GM21447 (cell line): ENCODE results near the gene PHTF2.
"Not testable (repeated sequence)": the region's sequence is repeated elsewhere in the genome, so short reads cannot be mapped to it uniquely, and the experiment has no call there.

Experiments
- ATAC-seq: cut with Tn5 transposase; IDR thresholded peaks from one replicate; pipeline ENCODE4 v1.9.1; 2021; ENCODE audit not compliant: unreplicated experiment

PHTF2 gene

GRCh38 chr7:77827999-77828398 lies 29.4 kb downstream of the PHTF2 start:
- ATAC-seq = no peak

DNA sequence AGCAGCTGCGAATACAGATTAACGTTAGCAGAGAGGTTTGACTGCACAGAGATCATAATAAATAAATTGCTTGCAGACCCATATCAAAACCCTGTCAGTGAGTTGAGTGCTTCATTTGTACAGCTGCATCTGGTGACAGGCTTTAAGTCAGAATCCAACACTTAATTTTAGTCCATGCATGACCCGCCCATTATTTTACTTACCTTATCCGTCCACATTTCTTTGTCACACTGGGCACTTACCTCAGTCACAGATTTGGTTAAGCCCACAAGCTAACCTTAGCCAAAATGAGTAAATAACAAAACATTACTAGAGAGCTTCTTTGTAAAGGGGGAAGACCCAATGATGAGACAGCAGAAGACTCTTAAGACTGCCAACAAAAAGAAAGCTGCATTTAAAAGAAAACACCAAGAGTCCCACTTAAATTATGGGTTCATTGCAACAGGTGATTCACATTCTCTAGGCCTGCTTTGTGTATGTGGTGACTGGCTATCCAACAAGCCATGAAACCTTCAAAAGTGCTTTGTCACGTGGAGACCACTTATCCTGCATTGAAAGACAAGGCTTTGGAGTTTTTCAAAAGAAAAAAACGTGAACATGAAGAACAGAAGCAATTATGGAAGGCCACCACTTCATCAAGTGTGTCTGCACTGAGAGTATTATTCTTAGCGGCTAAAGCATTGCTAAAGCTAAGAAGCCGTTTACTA lies 32.2 kb downstream of the PHTF2 start:
- no peak for ATAC-seq

DNA sequence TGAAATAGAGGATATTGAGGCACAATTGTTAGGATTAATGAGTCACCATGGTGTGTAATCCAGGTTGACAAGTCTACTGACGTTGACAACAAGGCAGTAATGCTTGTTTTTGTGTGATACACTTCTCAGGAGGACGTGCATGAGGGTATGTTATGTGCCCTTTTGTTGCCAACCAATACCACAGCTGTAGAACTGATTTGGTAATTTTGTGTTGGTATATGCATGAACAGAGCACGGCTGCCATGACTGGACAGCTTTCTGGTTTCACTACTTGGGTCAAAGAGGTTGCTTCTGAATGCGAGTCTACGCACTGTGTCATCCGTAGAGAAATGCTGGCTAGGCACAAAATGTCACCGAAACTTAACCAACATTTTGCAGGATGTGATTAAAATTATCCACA lies 32.9 kb downstream of the PHTF2 start:
- ATAC-seq = no peak

DNA sequence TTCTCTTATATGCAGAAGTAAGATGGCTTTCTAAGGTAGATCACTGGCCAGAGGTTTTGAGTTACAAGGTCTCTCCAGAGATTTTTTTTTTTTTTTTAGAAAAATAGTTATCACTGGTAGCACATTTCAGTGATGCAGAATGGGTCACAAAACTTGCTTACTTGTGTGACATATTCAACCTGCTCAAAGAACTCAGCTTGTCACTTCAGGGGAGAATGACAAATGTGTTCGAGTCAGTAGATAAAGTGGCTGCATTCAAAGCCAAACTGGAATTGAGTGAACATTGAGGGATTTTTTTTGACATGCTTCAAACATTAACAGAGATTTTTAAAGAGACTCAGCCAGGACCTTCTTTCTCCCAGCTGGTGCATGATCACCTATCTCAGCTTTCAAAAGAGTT lies 33.4 kb downstream of the PHTF2 start:
- no peak for ATAC-seq

- no peak for ATAC-seq
Measured at GRCh38 chr7:77833136-77833535, 34.6 kb downstream of the PHTF2 start.

DNA sequence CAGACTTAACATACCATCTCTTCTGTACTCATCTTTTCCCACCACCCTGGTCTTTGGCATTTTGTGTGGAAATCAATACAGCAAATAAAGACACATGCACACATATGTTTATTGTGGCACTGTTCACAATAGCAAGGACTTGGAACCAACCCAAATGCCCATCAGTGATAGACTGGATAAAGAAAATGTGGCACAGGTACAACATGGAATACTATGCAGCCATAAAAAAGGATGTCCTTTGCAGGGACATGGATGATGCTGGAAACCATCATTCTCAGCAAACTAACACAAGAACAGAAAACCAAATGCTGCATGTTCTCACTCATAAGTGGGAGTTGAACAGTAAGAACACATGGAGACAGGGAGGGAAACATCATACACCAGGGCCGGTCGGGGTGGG lies 37.9 kb downstream of the PHTF2 start:
- ATAC-seq = not testable (repeated sequence)

GRCh38 chr7:77837275-77837674 lies 38.7 kb downstream of the PHTF2 start:
- no peak for ATAC-seq

DNA sequence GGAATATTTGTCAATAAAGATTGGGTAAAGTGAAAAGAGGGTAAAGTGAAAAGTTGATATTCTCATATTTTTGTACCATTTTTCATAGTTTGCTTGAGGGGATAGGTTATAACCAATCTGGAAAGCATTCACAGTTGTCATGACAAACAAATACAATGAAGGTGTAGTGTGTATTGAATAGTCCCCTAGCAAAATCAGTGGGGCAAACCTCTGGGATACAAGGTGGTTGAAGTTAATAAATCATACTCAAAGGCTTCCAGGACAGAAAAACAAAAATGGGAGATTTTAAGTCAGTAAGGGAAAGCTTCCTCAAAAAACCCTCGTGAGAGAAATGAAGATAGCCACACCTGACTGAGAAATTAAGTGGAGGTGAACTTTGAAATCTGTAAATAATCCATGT lies 39.4 kb downstream of the PHTF2 start:
- no peak for ATAC-seq

DNA sequence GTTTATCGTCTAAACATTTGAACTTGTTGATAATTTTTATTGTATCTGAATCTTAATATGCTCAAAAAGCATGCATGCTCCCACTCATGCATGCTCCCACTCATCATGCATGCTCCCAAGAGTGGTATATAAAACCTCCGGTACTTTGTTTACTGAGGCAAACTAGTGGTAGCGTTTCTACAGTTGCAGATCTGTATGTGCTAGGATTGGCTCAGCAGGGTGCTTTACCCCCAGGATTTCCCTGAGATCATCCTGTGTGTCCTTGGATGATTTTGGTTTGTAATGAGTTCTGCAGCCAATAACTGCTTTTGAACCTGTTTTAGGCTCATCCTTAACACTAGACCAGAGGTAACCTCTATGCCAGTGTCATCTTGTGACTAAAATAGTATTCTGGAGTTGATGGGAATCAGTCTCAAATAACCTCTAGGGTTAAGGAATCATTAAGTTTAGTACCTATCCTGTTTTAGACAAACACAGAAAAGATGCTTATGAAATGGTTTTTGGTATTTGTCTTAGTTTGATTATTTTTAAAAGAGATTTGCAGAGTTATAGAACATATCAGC lies 40.4 kb downstream of the PHTF2 start:
- no peak for ATAC-seq

DNA sequence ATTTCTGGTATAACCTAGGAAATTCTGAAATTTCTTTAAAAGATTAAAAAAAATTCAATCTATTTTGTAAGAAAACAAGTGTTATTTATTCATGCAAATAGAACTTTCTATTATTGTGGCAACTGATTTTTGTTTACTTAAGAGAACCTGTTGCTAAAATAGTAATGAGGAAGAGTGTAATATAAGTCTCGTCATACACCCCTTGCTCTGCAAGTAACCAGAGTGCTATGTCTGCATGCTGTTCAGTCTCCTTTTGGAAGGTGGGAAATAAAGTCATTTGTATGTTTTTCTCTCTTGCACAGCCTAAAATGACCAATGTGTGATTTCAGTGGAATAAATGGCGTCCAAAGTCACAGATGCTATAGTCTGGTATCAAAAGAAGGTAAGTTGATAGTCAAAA lies 41.3 kb downstream of the PHTF2 start:
- no peak for ATAC-seq

DNA sequence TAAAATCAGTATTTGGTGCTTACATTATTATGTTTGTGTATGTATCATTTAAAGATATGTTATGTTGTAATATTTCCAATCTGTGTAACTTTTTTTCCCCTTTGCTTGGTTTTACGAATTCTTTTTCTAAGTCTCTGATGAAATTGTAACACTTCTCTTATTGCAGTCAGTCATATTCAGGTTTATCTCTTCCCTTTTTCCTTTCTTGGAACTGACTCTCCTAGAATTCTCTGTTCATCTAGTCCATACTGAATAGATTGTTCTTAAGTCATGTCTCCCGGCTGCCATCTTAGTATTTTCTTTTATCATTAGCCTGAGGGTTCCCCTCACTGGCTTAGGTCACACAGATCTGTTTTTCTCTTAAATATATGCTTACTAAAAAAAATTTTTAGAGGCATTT lies 44.6 kb downstream of the PHTF2 start:
- ATAC-seq = no peak

- ATAC-seq = no peak
Measured at GRCh38 chr7:77846317-77847092, 47.9 kb downstream of the PHTF2 start.

DNA sequence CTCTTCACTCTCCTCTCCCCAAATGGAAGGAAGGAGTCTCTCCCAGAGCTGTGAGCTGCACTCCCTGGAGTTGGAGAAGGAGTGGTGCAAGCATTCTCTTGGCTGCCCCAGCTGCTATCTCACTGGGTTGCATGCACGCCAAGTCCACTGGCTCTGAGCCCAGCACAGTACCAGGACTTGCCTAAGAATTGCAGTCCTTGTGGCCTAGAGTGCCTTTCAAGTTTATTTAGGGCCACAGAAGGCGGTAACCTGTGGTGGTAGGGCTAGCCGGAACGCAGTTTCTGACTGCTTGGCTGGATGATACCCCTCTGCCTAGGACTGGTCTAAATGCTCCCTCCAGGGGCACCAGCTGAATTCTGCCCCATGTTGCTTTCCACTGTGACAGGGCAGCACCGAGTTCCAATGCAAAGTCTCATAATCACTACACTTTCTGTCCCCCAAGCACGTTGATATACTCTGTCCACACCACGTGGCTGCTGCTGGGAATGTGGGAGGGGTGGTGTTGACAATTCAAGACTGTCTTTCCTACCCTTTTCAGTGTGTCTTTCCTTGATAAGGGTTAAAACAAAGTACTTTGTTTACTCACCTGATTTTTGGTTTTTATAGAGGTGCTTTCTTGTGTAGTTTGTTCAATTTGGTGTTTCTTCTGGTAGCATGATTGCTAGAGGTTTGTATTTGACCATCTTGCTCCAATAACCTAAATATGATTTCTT lies 57.0 kb downstream of the PHTF2 start:
- no peak for ATAC-seq

DNA sequence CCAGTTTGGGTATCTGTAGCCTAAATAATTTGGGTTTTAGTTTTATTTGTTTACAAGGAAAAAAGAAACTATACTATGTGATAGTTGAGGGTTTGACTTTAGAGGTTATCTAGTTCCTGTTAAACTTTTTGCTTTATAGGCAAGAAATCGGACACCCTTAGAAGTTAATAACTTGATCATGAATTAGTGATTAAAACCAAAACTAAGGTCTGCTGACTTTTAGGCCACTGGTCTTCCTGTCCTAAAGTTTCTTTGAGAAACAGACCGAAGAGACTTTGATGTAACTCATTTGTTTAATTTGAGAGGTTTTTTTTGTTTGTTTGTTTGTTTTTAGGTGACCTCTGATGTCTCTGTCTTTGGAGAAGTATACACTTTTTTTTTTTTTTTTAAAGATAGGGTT lies 59.7 kb downstream of the PHTF2 start:
- ATAC-seq = no peak

DNA sequence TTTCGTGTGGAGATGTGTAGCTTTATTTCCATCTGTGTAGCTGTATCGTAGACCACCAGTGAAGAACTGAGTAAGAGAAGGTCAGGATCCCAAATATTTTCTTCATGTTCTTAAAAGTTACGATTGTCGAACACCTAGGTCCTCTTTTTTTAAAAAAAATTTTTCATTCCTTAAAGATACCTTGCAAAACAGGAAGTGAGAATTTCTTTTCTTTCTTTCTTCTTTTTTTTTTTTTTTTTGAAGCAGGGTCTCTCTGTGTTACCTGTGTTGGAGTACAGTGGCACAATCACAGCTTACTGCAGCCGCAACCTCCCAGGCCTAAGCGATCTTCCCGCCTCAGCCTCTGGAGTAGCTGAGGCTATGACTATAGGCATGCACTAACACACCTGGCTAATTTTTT lies 60.8 kb downstream of the PHTF2 start:
- ATAC-seq = no peak

DNA sequence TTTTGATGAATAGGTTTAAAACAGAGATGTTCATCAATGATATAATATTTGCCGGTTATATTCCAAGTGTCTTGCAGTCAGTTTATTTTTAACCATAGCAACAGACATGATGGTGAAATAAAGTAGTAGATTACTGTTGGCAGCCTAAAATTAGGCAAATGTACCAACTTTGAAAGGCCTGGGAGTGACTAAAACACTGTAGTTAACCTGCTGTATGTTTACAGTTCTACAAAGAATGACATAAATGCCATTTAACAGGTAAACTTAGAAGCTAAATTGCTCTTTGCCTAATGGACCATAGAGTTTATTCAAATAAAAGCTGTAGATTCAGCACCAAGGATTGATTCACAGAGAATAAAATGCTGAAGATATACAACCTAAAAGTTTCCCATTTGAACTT lies 64.1 kb downstream of the PHTF2 start:
- ATAC-seq = no peak

GRCh38 chr7:77863860-77864259 lies 65.3 kb downstream of the PHTF2 start:
- no peak for ATAC-seq

DNA sequence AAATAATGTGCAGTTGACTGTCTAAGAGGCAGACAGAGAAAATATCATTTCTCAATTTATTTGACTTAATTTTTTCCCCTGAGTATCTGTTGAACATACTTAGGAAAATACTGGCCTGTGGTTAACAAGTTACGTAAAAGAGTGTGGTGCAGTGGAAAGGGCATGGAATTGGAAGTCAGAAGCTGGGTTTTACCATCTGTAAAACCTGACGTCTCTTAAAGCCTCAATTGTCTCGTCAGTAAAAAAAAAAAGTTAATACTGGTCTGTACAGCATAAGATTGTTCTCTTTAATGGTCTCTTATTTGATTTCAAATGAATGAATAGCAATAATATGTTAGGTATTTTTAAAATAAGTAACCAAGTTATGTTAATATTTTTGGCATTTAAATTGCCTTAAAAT lies 67.8 kb downstream of the PHTF2 start:
- ATAC-seq = no peak

GRCh38 chr7:77866786-77867536 lies 68.4 kb downstream of the PHTF2 start:
- no peak for ATAC-seq

GRCh38 chr7:77867537-77867865 lies 68.9 kb downstream of the PHTF2 start:
- ATAC-seq = no peak

DNA sequence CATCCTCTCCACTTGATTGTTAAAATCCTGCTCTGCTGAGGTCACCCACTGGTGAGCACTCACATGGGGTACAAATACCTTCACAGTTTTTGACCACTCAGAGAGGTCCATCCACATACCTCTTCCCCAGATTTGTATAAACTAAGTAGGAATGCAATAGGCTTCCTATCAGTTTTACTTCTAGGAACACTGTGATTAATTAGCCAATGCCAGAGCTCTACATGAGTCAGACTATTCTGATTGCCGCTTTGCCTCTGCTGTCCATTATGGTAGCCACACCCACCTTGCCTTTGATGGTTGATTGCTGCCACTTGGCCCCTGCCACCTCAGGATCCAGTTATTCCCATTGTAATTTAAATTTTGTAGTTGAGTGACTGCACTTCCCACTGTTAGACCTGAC lies 73.7 kb downstream of the PHTF2 start:
- not testable (repeated sequence) for ATAC-seq
